ENCODE data around the gene DNASE1L1.

The DNASE1L1 gene

GRCh38 chrX:154429711-154430110 lies 20.7 kb upstream of the DNASE1L1 start:
- peak overlapping the region; percentile 66 for H3K4me3 ChIP-seq (ENCODE audit: low read depth, low read length)
- TF ChIP-seq MAX (IDR thresholded peaks at IDR 0.05; ENCODE audit: low read depth, low read length), result no peak
- TF ChIP-seq CTCF (IDR thresholded peaks at IDR 0.05; ENCODE audit: low read depth, low read length), result no peak
- DNase-seq (ENCODE audit: low read depth), result no peak

GRCh38 chrX:154428176-154429171 lies 19.4 kb upstream of the DNASE1L1 start, which contains the start of gene ATP6AP1:
ATP6AP1 (plus strand) TSS chrX:154428677; CDS start chrX:154428693, 16 bp downstream.
- peak within 1 kb of the TSS; percentile 66 for H3K4me3 ChIP-seq (ENCODE audit: low read depth, low read length)
- peak; percentile 95 for DNase-seq (ENCODE audit: low read depth)
- TF ChIP-seq CTCF (IDR thresholded peaks at IDR 0.05; ENCODE audit: low read depth, low read length) (no peak), MAX (IDR thresholded peaks at IDR 0.05; ENCODE audit: low read depth, low read length) (peak; percentile 12; the same call in 1 of the 2 replicates), MYC (IDR thresholded peaks at IDR 0.05; ENCODE audit: low read depth, low read length) (no peak; the same call in 1 of the 2 replicates), POLR2A (IDR thresholded peaks at IDR 0.05; ENCODE audit: extremely low read depth, insufficient read length) (peak; percentile 28)

GRCh38 chrX:154426916-154427770 lies 18.1 kb upstream of the DNASE1L1 start:
- peak; percentile 45 for DNase-seq (ENCODE audit: low read depth)
- H3K4me3 ChIP-seq (ENCODE audit: low read depth, low read length), result no peak overlapping the region
- TF ChIP-seq MAX (IDR thresholded peaks at IDR 0.05; ENCODE audit: low read depth, low read length) (no peak), POLR2A (IDR thresholded peaks at IDR 0.05; ENCODE audit: extremely low read depth, insufficient read length) (no peak), CTCF (IDR thresholded peaks at IDR 0.05; ENCODE audit: low read depth, low read length) (no peak), MYC (IDR thresholded peaks at IDR 0.05; ENCODE audit: low read depth, low read length) (no peak)

GRCh38 chrX:154420402-154420756 lies 11.3 kb upstream of the DNASE1L1 start:
- H3K4me3 ChIP-seq (ENCODE audit: low read depth, low read length), result no peak overlapping the region
- DNase-seq (ENCODE audit: low read depth), result no peak
- TF ChIP-seq MAX (IDR thresholded peaks at IDR 0.05; ENCODE audit: low read depth, low read length) (no peak), POLR2A (IDR thresholded peaks at IDR 0.05; ENCODE audit: extremely low read depth, insufficient read length) (no peak), MYC (IDR thresholded peaks at IDR 0.05; ENCODE audit: low read depth, low read length) (no peak), CTCF (IDR thresholded peaks at IDR 0.05; ENCODE audit: low read depth, low read length) (no peak)

- TF ChIP-seq POLR2A (IDR thresholded peaks at IDR 0.05; ENCODE audit: extremely low read depth, insufficient read length) (no peak), MYC (IDR thresholded peaks at IDR 0.05; ENCODE audit: low read depth, low read length) (no peak), CTCF (IDR thresholded peaks at IDR 0.05; ENCODE audit: low read depth, low read length) (no peak), MAX (IDR thresholded peaks at IDR 0.05; ENCODE audit: low read depth, low read length) (no peak)
- no peak for DNase-seq (ENCODE audit: low read depth)
- H3K4me3 ChIP-seq (ENCODE audit: low read depth, low read length), result no peak overlapping the region
Measured at GRCh38 chrX:154419688-154420401, 10.8 kb upstream of the DNASE1L1 start.
